Keratinocyte (primary cell): ENCODE data around the gene ARHGAP22. TPM values are rescaled to one million over a fixed set of nuclear protein-coding genes. Genes with fewer than 3 reads are reported as not detected.

Experiments
- DNase-seq: peaks from one replicate; pipeline ENCODE4 v3.0.0-alpha.2; 2011; ENCODE audit warnings: low read depth, missing footprints, low spot score
- FAIRE-seq: peaks from 2 replicates; lab custom pipeline; 2011; peaks lifted over from hg19 to GRCh38; lab: Jason Lieb, UNC
- H2AFZ ChIP-seq: 2 replicates; pipeline ENCODE4 v1.6.0; 2012; ENCODE audit warnings: low read length, control low read depth, inconsistent platforms; ENCODE audit not compliant: control insufficient read depth
- H3K27ac ChIP-seq: 2 replicates; pipeline ENCODE4 v1.5.1; 2011; ENCODE audit warnings: low read length; ENCODE audit not compliant: control insufficient read depth, insufficient read depth
- H3K27me3 ChIP-seq: 3 replicates; pipeline ENCODE4 v1.6.0; 2011; ENCODE audit warnings: low read length; ENCODE audit not compliant: control insufficient read depth, insufficient read depth; ENCODE audit errors: extremely low read depth
- H3K36me3 ChIP-seq, 2 experiments: 2 replicates in 1 of 2; 3 replicates in 1 of 2; pipeline ENCODE4 v1.5.1; 2011; ENCODE audit warnings: low read length in 2 of 2, mild to moderate bottlenecking in 1 of 2; ENCODE audit not compliant: control insufficient read depth in 2 of 2, insufficient read depth in 2 of 2; ENCODE audit errors: extremely low read depth in 1 of 2
- H3K4me1 ChIP-seq: 3 replicates; pipeline ENCODE4 v1.5.1; 2011; ENCODE audit warnings: low read length; ENCODE audit not compliant: control insufficient read depth, insufficient read depth; ENCODE audit errors: extremely low read depth
- H3K4me2 ChIP-seq: 3 replicates; pipeline ENCODE4 v1.6.0; 2011; ENCODE audit warnings: low read depth, low read length; ENCODE audit not compliant: control insufficient read depth, insufficient read depth; ENCODE audit errors: extremely low read depth
- H3K4me3 ChIP-seq, 3 experiments: fragments of 200-600 bp in 1 of 3; sonication (generic) in 1 of 3; 2 replicates in 2 of 3; 3 replicates in 1 of 3; pipeline ENCODE4 v1.5.1; 2011 to 2016; ENCODE audit warnings: low read length in 3 of 3, mild to moderate bottlenecking in 3 of 3, control low read depth in 2 of 3, inconsistent platforms in 1 of 3, low read depth in 1 of 3, mixed read lengths in 1 of 3, mixed run types in 1 of 3, moderate library complexity in 1 of 3; ENCODE audit not compliant: control insufficient read depth in 2 of 3, insufficient read depth in 2 of 3; ENCODE audit errors: extremely low read depth in 1 of 3
- H3K79me2 ChIP-seq: 2 replicates; pipeline ENCODE4 v1.6.0; 2012; ENCODE audit warnings: low read length; ENCODE audit not compliant: control insufficient read depth, insufficient read depth
- H3K9ac ChIP-seq: 3 replicates; pipeline ENCODE4 v1.6.0; 2011; ENCODE audit warnings: low read length; ENCODE audit not compliant: control insufficient read depth, insufficient read depth; ENCODE audit errors: extremely low read depth
- H3K9me1 ChIP-seq: 3 replicates; pipeline ENCODE4 v1.6.0; 2011; ENCODE audit warnings: low read length; ENCODE audit not compliant: control insufficient read depth, insufficient read depth; ENCODE audit errors: extremely low read depth
- H3K9me3 ChIP-seq: 2 replicates; pipeline ENCODE4 v1.5.1; 2012; ENCODE audit warnings: low read depth, low read length; ENCODE audit not compliant: control insufficient read depth
- H4K20me1 ChIP-seq: 3 replicates; pipeline ENCODE4 v1.6.0; 2011; ENCODE audit warnings: low read length; ENCODE audit not compliant: control insufficient read depth, insufficient read depth; ENCODE audit errors: extremely low read depth
- EZH2 ChIP-seq: IDR thresholded peaks from one replicate; pipeline ENCODE4 v1.6.1; 2012; ENCODE audit warnings: inconsistent platforms, mild to moderate bottlenecking, low read length, moderate library complexity
- dilution Hi-C: fragments of 300-500 bp; cut with MboI; formaldehyde crosslinking; loops from one replicate; pipeline ENCODE4 v1.7.0; 2020; ENCODE audit warnings: low sequenced_read_pairs; ENCODE audit not compliant: extremely low pct_ligation_motif_present
- polyA plus RNA-seq, 5 experiments: library from polyadenylated mRNA; depleted of rRNA in 3 of 5; stranded (reverse) in 3 of 5; stranded (forward) in 1 of 5; unstranded in 1 of 5; fragments of >200 nt; gene quantifications; 1 replicate in 1 of 5; 2 replicates in 3 of 5; 3 replicates in 1 of 5; pipeline versions ENCODE4 v1.2.1 to v1.2.3, GENCODE V29; 2011 to 2012; ENCODE audit warnings: missing spikeins in 2 of 5, low read depth in 1 of 5, low replicate concordance in 1 of 5
- TF ChIP-seq, protein P1 (sequence below), 3 experiments: IDR thresholded peaks in 1 of 3; conservative IDR thresholded peaks in 1 of 3; optimal IDR thresholded peaks in 1 of 3; 2 replicates in 2 of 3; 3 replicates in 1 of 3; pipeline versions ENCODE3 to v1.5.1; 2011; ENCODE audit warnings: low read length in 3 of 3, mild to moderate bottlenecking in 3 of 3, moderate library complexity in 2 of 3, control low read depth in 1 of 3, inconsistent platforms in 1 of 3; ENCODE audit not compliant: insufficient read depth in 2 of 3; ENCODE audit errors: extremely low read depth in 1 of 3

ARHGAP22 gene
- polyA plus RNA-seq, 1 donor (not counting 4 experiments of a cell fraction or from before 2014, with no cell fraction given), result 4.9 TPM

DNA sequence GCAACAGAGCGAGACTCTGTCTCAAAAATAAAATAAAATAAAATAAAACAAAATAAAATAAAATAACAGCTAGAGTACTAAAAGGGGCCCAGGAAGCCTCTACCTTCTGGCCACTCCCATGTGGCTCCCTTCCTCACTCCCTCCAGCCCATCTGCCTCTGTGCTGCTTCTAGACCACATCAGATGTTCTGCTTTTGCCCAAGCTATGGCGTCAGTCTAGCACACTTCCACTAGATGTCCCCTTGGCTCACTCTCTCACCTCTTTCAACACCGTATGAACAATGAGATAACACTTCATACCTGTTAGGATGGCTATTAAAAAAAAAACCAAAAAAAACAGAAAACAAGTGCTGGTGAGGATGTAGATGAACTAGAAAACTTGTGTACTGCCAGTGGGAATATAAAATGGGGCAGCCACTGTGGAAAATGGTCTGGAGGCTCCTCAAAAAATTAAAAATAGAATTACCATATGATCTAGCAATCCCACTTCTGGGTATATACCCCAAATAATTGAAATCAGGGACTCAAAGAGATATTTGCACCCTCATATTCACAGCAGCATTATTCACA, 132.3 kb downstream of the ARHGAP22 start:
- Histone ChIP-seq H3K4me1 (peaks cover 31% of the 10 kb centered on the region), H3K27ac (no peak overlapping the region), H3K79me2 (no peaks in the 10 kb centered on the region), H3K9ac (no peak overlapping the region), H2AFZ (no peak overlapping the region), H3K36me3 (no peaks in the 10 kb centered on the region), H3K9me1 (no peaks in the 10 kb centered on the region), H3K4me3 (no peak overlapping the region), H3K27me3 (no peaks in the 10 kb centered on the region), H3K4me2 (no peak overlapping the region), H4K20me1 (no peaks in the 10 kb centered on the region), H3K9me3 (no peaks in the 10 kb centered on the region)
- TF ChIP-seq, protein P1, sequence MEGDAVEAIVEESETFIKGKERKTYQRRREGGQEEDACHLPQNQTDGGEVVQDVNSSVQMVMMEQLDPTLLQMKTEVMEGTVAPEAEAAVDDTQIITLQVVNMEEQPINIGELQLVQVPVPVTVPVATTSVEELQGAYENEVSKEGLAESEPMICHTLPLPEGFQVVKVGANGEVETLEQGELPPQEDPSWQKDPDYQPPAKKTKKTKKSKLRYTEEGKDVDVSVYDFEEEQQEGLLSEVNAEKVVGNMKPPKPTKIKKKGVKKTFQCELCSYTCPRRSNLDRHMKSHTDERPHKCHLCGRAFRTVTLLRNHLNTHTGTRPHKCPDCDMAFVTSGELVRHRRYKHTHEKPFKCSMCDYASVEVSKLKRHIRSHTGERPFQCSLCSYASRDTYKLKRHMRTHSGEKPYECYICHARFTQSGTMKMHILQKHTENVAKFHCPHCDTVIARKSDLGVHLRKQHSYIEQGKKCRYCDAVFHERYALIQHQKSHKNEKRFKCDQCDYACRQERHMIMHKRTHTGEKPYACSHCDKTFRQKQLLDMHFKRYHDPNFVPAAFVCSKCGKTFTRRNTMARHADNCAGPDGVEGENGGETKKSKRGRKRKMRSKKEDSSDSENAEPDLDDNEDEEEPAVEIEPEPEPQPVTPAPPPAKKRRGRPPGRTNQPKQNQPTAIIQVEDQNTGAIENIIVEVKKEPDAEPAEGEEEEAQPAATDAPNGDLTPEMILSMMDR (optimal IDR thresholded peaks at IDR 0.05 in 1 of 3, IDR thresholded peaks at IDR 0.05 in 1 of 3, conservative IDR thresholded peaks at IDR 0.05 in 1 of 3; ENCODE audit: extremely low read depth in 1 of 3, insufficient read depth in 2 of 3, low read length in 3 of 3), result peak in 1 of 3 experiments; percentile 9
- no peak for TF ChIP-seq EZH2
- dilution Hi-C loops, result no loop called here
- FAIRE-seq (no peak), DNase-seq (no peak)

DNA sequence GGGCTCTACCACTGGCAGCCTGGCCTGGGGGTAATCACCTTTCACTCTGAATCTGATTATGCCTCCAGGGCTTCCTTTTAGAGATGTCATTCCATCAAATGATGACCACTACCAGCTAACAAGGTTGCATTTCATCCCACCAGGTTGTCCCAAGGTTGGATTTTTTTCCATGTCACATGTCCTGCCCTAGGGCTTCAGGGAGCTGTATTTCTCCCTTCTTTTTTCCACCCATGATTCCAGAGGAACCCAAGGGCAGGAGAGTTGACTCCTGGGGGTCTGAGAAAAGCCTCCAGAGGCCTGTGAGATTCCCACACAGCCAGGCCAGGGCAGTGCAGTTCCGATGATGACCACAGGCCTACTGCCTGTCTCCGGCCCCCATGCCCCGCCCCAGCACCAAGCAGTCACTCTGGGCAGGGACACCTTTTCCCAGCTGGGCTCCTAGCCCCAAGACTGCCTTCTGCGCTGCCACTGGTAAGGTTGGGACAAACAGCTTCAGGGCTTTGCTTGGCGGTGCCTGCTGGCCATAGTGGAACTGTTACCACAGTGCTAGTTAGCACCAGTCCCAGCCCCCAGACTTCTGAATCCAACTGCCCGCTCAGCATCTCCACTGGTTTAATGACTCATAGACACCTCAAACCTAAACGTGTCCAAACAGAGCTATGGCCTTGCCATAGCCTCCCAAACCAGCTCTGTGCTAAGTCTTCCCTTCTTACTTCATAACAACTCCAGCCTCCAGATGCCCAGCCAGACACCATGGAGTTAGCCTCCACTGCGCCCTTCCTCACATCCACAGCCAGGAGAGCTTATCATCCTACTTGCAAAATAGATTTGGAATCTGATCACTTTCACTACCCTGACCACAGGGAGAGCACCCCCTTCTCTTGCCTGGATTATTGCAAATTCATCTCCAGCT, 133.7 kb downstream of the ARHGAP22 start:
- dilution Hi-C loops, result no loop called here
- H3K9me1 ChIP-seq, result no peaks in the 10 kb centered on the region
- TF ChIP-seq, protein P1 (optimal IDR thresholded peaks at IDR 0.05 in 1 of 3, IDR thresholded peaks at IDR 0.05 in 1 of 3, conservative IDR thresholded peaks at IDR 0.05 in 1 of 3; ENCODE audit: extremely low read depth in 1 of 3, insufficient read depth in 2 of 3, low read length in 3 of 3), result peak in 2 of 3 experiments; percentile 21 to 22
- no peak for TF ChIP-seq EZH2
- H3K36me3 ChIP-seq, result no peaks in the 10 kb centered on the region
- FAIRE-seq (peak; percentile 91), DNase-seq (peak; percentile 86)
- H4K20me1 ChIP-seq, result no peaks in the 10 kb centered on the region
- peaks cover 33% of the 10 kb centered on the region for H3K4me1 ChIP-seq
- H3K9me3 ChIP-seq, result no peaks in the 10 kb centered on the region
- H3K4me2 ChIP-seq, result peak overlapping the region; percentile 65
- no peak overlapping the region for H2AFZ ChIP-seq
- peak overlapping the region; percentile 8 for H3K27ac ChIP-seq
- no peak overlapping the region for H3K9ac ChIP-seq
- H3K79me2 ChIP-seq, result no peaks in the 10 kb centered on the region
- no peaks in the 10 kb centered on the region for H3K27me3 ChIP-seq
- no peak overlapping the region for H3K4me3 ChIP-seq
